Activated naive CD8-positive, alpha-beta T cell treated with anti-CD3 and anti-CD28 coated beads, Interleukin-2, amount 50 U/mL, for 24 hours (primary cell): Measurements from ENCODE around the gene TASP1.
A peak's percentile ranks its signal among the peaks of the same experiment; 100 is the strongest.
"Not testable (repeated sequence)": the region's sequence is repeated elsewhere in the genome, so short reads cannot be mapped to it uniquely, and the experiment has no call there.

Source experiments
- ATAC-seq: fragments of 150-1000 bp; cut with Tn5 transposase; one replicate; pipeline ENCODE4 v1.10.0; 2021
- DNase-seq: peaks from one replicate; pipeline ENCODE4 v3.0.0; 2021
- H3K27ac Mint-ChIP-seq: one replicate; pipeline ENCODE4 v1.8.0; 2021; ENCODE audit warnings: mild to moderate bottlenecking, mixed read lengths
- H3K27me3 Mint-ChIP-seq: one replicate; pipeline ENCODE4 v1.8.0; 2021; ENCODE audit warnings: mixed read lengths
- H3K36me3 Mint-ChIP-seq: one replicate; pipeline ENCODE4 v1.8.0; 2021; ENCODE audit warnings: low read depth, mixed read lengths
- H3K4me1 Mint-ChIP-seq: one replicate; pipeline ENCODE4 v1.8.0; 2021; ENCODE audit warnings: mixed read lengths
- H3K4me3 Mint-ChIP-seq: one replicate; pipeline ENCODE4 v1.8.0; 2021; ENCODE audit warnings: mild to moderate bottlenecking, moderate library complexity, mixed read lengths
- H3K9me3 Mint-ChIP-seq: one replicate; pipeline ENCODE4 v1.8.0; 2021; ENCODE audit warnings: mixed read lengths

Gene TASP1

GRCh38 chr20:13661070-13661685, 22.4 kb upstream of the TASP1 start:
- Mint-ChIP-seq H3K9me3 (no peaks in the 10 kb centered on the region), H3K36me3 (no peaks in the 10 kb centered on the region), H3K27me3 (peaks cover 17% of the 10 kb centered on the region), H3K4me1 (peaks cover 4% of the 10 kb centered on the region), H3K27ac (no peak overlapping the region), H3K4me3 (no peak overlapping the region)
- ATAC-seq (no peak), DNase-seq (no peak)

- Mint-ChIP-seq H3K27me3 (peaks cover 11% of the 10 kb centered on the region), H3K4me1 (peaks cover 4% of the 10 kb centered on the region), H3K27ac (no peak overlapping the region), H3K4me3 (no peak overlapping the region), H3K36me3 (no peaks in the 10 kb centered on the region), H3K9me3 (no peaks in the 10 kb centered on the region)
- ATAC-seq (no peak), DNase-seq (no peak)
Observed at GRCh38 chr20:13659288-13659687, 20.6 kb upstream of the TASP1 start.

- not testable (repeated sequence) for H3K27me3 Mint-ChIP-seq, H3K27ac Mint-ChIP-seq, H3K9me3 Mint-ChIP-seq, H3K36me3 Mint-ChIP-seq, H3K4me1 Mint-ChIP-seq, ATAC-seq, H3K4me3 Mint-ChIP-seq, DNase-seq
Observed at GRCh38 chr20:13658060-13658459, 19.3 kb upstream of the TASP1 start.

- Mint-ChIP-seq H3K4me1 (peaks cover 4% of the 10 kb centered on the region), H3K27me3 (peaks cover 13% of the 10 kb centered on the region), H3K36me3 (no peaks in the 10 kb centered on the region), H3K4me3 (no peak overlapping the region), H3K9me3 (no peaks in the 10 kb centered on the region), H3K27ac (no peak overlapping the region)
- DNase-seq (no peak), ATAC-seq (no peak)
Observed at GRCh38 chr20:13656721-13657368, 18.1 kb upstream of the TASP1 start.

- ATAC-seq (no peak), DNase-seq (no peak)
- no peaks in the 10 kb centered on the region for H3K36me3 Mint-ChIP-seq
- H3K4me1 Mint-ChIP-seq, result peaks cover 2% of the 10 kb centered on the region
- H3K27me3 Mint-ChIP-seq, result peaks cover 15% of the 10 kb centered on the region
- H3K9me3 Mint-ChIP-seq, result no peaks in the 10 kb centered on the region
- no peak overlapping the region for H3K27ac Mint-ChIP-seq
- H3K4me3 Mint-ChIP-seq, result no peak overlapping the region
Observed at GRCh38 chr20:13654463-13655023, 15.8 kb upstream of the TASP1 start.

- H3K27ac Mint-ChIP-seq, result no peak overlapping the region
- DNase-seq, result no peak
- no peaks in the 10 kb centered on the region for H3K4me1 Mint-ChIP-seq
- no peak overlapping the region for H3K4me3 Mint-ChIP-seq
- H3K27me3 Mint-ChIP-seq, result peaks cover 17% of the 10 kb centered on the region
- H3K9me3 Mint-ChIP-seq, result no peaks in the 10 kb centered on the region
- no peak for ATAC-seq
- H3K36me3 Mint-ChIP-seq, result no peaks in the 10 kb centered on the region
Observed at GRCh38 chr20:13650474-13650873, 11.7 kb upstream of the TASP1 start.

- no peaks in the 10 kb centered on the region for H3K4me1 Mint-ChIP-seq
- no peak overlapping the region for H3K4me3 Mint-ChIP-seq
- H3K27ac Mint-ChIP-seq, result no peak overlapping the region
- DNase-seq (no peak), ATAC-seq (no peak)
- no peaks in the 10 kb centered on the region for H3K36me3 Mint-ChIP-seq
- no peaks in the 10 kb centered on the region for H3K9me3 Mint-ChIP-seq
- peaks cover 19% of the 10 kb centered on the region for H3K27me3 Mint-ChIP-seq
Observed at GRCh38 chr20:13648291-13649228, 9.8 kb upstream of the TASP1 start.

GRCh38 chr20:13644010-13644409, 5.3 kb upstream of the TASP1 start:
- ATAC-seq, result no peak
- no peak for DNase-seq
- peaks cover 14% of the 10 kb centered on the region for H3K27me3 Mint-ChIP-seq
- no peak overlapping the region for H3K4me3 Mint-ChIP-seq
- H3K36me3 Mint-ChIP-seq, result no peaks in the 10 kb centered on the region
- peaks cover 3% of the 10 kb centered on the region for H3K4me1 Mint-ChIP-seq
- H3K27ac Mint-ChIP-seq, result no peak overlapping the region
- H3K9me3 Mint-ChIP-seq, result no peaks in the 10 kb centered on the region

- Mint-ChIP-seq H3K4me3 (peak overlapping the region; percentile 92), H3K27me3 (peaks cover 7% of the 10 kb centered on the region), H3K36me3 (peaks cover 6% of the 10 kb centered on the region), H3K4me1 (peaks cover 17% of the 10 kb centered on the region), H3K9me3 (no peaks in the 10 kb centered on the region), H3K27ac (peak overlapping the region; percentile 91)
- ATAC-seq, result peak; percentile 53
- DNase-seq, result no peak
Observed at GRCh38 chr20:13639150-13639497, 392 bp upstream of the TASP1 start.

GRCh38 chr20:13638162-13638495, 603 bp downstream of the TASP1 start:
- Mint-ChIP-seq H3K27ac (peak overlapping the region; percentile 91), H3K36me3 (peaks cover 7% of the 10 kb centered on the region), H3K4me1 (peaks cover 18% of the 10 kb centered on the region), H3K27me3 (peaks cover 5% of the 10 kb centered on the region), H3K9me3 (no peaks in the 10 kb centered on the region), H3K4me3 (peak overlapping the region; percentile 92)
- DNase-seq (no peak), ATAC-seq (no peak)

GRCh38 chr20:13632431-13632830, 6.3 kb downstream of the TASP1 start:
- Mint-ChIP-seq H3K4me1 (peaks cover 5% of the 10 kb centered on the region), H3K36me3 (peaks cover 23% of the 10 kb centered on the region), H3K27ac (no peak overlapping the region), H3K9me3 (no peaks in the 10 kb centered on the region), H3K27me3 (no peaks in the 10 kb centered on the region), H3K4me3 (no peak overlapping the region)
- ATAC-seq, result no peak
- no peak for DNase-seq

- not testable (repeated sequence) for H3K27me3 Mint-ChIP-seq, DNase-seq, ATAC-seq, H3K9me3 Mint-ChIP-seq, H3K4me3 Mint-ChIP-seq, H3K27ac Mint-ChIP-seq, H3K4me1 Mint-ChIP-seq
- peaks cover 27% of the 10 kb centered on the region for H3K36me3 Mint-ChIP-seq
Observed at GRCh38 chr20:13627525-13627924, 11.2 kb downstream of the TASP1 start.

GRCh38 chr20:13626724-13627123, 12.0 kb downstream of the TASP1 start:
- Mint-ChIP-seq H3K4me1 (no peaks in the 10 kb centered on the region), H3K9me3 (no peaks in the 10 kb centered on the region), H3K27ac (no peak overlapping the region), H3K4me3 (no peak overlapping the region), H3K27me3 (no peaks in the 10 kb centered on the region), H3K36me3 (peaks cover 31% of the 10 kb centered on the region)
- ATAC-seq (no peak), DNase-seq (no peak)

GRCh38 chr20:13625304-13625979, 13.3 kb downstream of the TASP1 start:
- no peak overlapping the region for H3K27ac Mint-ChIP-seq
- no peaks in the 10 kb centered on the region for H3K27me3 Mint-ChIP-seq
- ATAC-seq, result no peak
- H3K36me3 Mint-ChIP-seq, result peaks cover 31% of the 10 kb centered on the region
- H3K4me1 Mint-ChIP-seq, result no peaks in the 10 kb centered on the region
- no peaks in the 10 kb centered on the region for H3K9me3 Mint-ChIP-seq
- DNase-seq, result no peak
- no peak overlapping the region for H3K4me3 Mint-ChIP-seq
